DMS53 treated with DMSO at 0.1 percent for 48 hours (cell line): ENCODE data around the gene GRAMD2B.
"Not testable (repeated sequence)": the region's sequence is repeated elsewhere in the genome, so short reads cannot be mapped to it uniquely, and the experiment has no call there.

Experiments used
- DNase-seq: peaks from one replicate; lab custom pipeline; 2025; ENCODE audit not compliant: unreplicated experiment; lab: John Stamatoyannopoulos, UW

Gene GRAMD2B

GRCh38 chr5:126448720-126449119 is 25.5 kb downstream of the GRAMD2B start:
- DNase-seq = peak; percentile 85

GRCh38 chr5:126449751-126450271 is 26.6 kb downstream of the GRAMD2B start:
- peak; percentile 53 for DNase-seq

DNA sequence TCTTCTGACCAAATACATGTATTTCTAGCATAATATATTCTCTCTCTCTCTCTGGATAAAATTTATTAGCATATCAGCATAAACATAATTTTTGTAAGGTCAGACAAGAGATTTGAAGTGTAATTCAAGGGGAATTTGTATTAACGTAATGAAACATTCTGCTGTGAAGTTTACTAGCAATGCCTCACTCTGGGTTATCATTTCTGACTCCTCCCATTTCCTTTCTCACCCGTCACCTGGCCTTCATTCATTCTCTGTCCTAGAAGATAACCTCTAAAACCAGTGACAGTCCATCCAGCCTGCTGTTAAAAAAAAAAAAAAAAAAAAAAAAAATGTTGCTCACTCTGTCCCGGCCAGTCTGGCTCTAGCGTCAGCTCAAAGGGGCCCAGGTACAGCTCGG is 27.1 kb downstream of the GRAMD2B start:
- peak; percentile 49 for DNase-seq

DNA sequence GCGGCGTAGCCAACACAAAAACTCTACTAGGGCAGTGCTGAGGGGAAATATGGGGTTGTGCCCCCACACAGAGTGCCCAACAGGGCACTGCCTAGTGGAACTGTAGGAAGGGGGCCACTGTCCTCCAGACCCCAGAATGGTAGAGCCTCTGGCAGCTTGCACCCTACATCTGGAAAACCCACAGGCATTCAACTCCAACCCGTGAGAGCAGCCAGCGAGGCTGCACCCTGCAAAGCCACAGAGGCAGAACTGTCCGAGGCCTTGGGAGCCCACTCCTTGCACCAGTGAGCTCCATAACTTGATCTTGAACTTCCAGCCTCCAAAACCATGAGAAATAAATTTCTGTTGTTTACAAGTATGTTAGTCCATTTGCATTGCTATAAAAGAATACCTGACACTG is 27.7 kb downstream of the GRAMD2B start:
- no peak for DNase-seq

GRCh38 chr5:126452477-126452876 is 29.3 kb downstream of the GRAMD2B start:
- no peak for DNase-seq

DNA sequence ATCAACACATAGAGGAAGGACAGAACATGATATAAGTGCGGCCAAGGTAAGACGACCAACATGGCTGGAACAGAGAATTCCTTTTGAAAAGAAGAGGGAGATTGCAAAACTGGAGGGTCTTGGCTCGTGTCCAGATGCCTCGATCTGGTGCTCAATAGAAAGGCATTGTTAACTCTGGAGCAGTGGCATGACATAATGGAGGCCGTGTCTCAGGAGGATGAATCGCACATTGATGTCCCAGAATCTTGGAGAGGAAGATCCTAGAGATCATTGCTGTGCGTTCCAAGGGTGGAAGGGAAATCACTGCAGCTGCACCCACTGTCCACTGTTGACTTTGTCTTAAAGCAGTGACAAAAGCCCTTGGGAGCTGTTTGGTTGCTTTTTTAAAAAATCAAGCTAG is 30.9 kb downstream of the GRAMD2B start:
- no peak for DNase-seq

DNA sequence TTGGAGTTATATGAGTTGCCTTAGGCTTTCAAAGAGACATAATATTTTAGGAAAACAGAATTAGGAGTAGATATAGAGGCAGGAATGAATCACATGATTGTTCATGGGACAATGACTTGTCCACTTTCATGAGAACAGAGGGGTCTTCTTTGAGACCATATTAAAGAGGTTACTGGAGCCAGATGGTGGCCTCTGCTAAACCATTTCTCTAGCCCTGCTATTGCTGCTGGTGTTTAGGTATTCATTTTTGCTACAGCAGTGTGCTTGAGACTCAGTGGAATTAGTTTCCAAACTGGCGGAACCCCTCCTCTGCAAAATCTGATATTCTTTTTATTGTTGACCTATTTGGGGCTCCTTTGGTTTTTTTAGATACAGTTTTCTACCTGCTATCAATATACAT is 31.3 kb downstream of the GRAMD2B start:
- no peak for DNase-seq

DNA sequence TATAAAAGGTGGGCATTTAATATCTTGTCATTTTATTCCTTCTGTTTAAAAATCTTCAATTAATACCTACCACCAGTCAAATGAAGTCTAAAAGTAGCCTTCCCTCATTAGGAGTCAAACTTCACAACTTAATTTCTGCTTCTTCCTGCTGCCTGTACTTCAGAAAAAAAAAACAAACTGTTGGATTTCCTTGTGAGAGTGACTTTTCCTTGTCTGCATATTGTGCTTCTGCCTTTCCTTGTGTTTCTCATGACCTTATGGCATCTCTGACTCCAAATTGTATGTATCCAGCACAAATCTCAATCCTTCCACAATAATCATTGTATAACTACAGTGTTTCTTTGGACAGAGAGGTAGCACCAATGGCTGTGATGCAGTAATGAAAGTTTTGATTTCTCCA is 32.1 kb downstream of the GRAMD2B start:
- DNase-seq = no peak

GRCh38 chr5:126455728-126456127 is 32.5 kb downstream of the GRAMD2B start:
- no peak for DNase-seq

GRCh38 chr5:126456217-126456820 is 33.1 kb downstream of the GRAMD2B start:
- no peak for DNase-seq

- no peak for DNase-seq
These were observed 37.2 kb downstream of the GRAMD2B start for GRCh38 chr5:126460459-126460858.

GRCh38 chr5:126460977-126461376 is 37.8 kb downstream of the GRAMD2B start:
- no peak for DNase-seq

GRCh38 chr5:126461838-126462237 is 38.6 kb downstream of the GRAMD2B start:
- no peak for DNase-seq

DNA sequence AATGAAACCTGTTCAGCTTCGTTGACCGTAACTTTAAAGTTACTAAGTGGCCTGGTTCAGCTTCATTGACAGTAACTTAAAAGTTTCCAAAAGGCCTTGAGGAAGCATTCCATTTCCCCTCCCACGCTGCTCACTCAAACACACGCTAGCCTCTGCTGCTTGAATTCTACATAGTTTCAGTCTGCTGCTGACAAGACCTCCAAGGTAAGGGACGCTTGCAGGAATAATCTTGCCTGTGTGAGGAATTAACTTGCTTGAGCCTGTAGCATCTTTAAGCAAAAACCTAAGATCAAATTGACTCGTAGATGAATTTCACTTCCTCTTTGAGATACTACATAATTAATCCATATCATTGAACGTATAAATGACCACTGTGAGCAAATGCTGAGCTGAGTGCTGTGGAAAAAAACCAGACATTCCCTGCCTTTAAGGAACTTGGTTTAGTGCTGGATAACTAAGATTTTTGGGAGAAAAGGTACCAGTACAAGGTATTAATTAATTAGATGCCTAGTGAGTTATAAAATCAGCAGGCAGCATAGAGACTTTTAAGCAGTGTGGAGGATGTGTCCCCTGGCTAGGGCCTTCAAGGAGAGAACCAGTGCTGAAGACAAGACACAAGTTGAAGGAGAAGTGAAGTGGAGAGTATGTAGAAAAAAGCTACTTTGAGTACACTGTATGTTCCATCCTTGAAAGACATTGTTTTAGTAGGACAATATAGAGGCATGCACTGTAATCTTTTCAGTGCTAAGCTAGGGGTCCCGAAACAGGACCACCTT is 39.2 kb downstream of the GRAMD2B start:
- DNase-seq = no peak

DNA sequence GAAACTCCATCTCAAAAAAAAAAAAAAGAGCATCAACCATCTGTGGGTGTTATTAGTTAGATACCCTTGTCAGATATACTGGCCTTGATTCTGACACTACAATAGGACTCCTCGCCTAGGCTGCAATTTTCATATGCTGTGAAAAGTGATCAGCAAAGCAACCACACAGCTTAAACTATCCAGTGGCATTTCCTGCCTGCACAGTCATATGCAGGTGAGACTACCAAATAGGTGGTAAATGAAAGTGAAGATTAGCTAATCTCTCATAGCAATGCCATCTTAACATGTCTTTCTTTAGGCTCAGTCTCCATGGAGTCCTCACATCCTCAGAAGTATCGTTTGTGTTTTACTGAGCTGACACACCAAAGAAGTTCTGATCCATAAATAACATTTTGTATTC is 40.8 kb downstream of the GRAMD2B start:
- peak; percentile 9 for DNase-seq

- DNase-seq = peak; percentile 83
These were observed 41.8 kb downstream of the GRAMD2B start for GRCh38 chr5:126464959-126465358.

- no peak for DNase-seq
These were observed 44.9 kb downstream of the GRAMD2B start for GRCh38 chr5:126468091-126468490.

GRCh38 chr5:126469536-126470316 is 46.5 kb downstream of the GRAMD2B start:
- DNase-seq = no peak

DNA sequence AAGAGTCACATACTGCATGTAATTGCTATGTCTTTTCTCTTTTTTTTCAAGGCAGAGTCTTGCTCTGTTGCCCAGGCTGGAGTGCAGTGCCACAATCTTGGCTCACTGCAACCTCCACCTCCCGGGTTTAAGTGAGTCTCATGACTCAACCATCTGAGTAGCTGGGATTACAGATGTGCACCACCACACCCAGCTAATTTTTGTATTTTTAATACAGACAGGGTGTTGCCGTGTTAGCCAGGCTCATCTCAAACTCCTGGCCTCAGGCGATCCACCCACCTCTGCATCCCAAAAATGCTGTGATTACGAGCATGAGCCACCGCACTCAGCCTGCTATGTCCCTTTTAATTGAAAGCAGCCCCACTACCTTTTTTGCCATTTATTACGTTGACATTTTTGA is 47.3 kb downstream of the GRAMD2B start:
- DNase-seq = not testable (repeated sequence)

- DNase-seq = no peak
These were observed 48.0 kb downstream of the GRAMD2B start for GRCh38 chr5:126471247-126471646.

GRCh38 chr5:126471875-126472537 is 48.8 kb downstream of the GRAMD2B start:
- DNase-seq = no peak
